Uterus (tissue), 4 donors: ENCODE results near the gene CADM4. TPM values are rescaled to one million over a fixed set of nuclear protein-coding genes. Genes with fewer than 3 reads are reported as not detected.

Source experiments
- DNase-seq, 2 donors: peaks; one replicate each; pipeline ENCODE4 v3.0.0-alpha.2; 2019 to 2020
- H3K27ac ChIP-seq, 2 donors: fragments of 200-600 bp; sonication (generic); 1 replicate in 1 of 2; 2 replicates in 1 of 2; pipeline ENCODE4 v1.5.1; 2016 to 2018
- H3K27me3 ChIP-seq, 2 donors: fragments of 200-600 bp; sonication (generic); one replicate each; pipeline ENCODE4 v1.5.1; 2018 to 2019; ENCODE audit warnings: control low read depth in 1 of 2
- H3K36me3 ChIP-seq, 2 donors: fragments of 200-600 bp; sonication (generic); one replicate each; pipeline ENCODE4 v1.5.1; 2019; ENCODE audit warnings: control low read depth in 1 of 2
- H3K4me1 ChIP-seq, 2 donors: fragments of 200-600 bp; sonication (generic); one replicate each; pipeline ENCODE4 v1.5.1; 2018 to 2019; ENCODE audit warnings: control low read depth in 1 of 2
- H3K4me3 ChIP-seq, 2 donors: fragments of 200-600 bp; sonication (generic); 1 replicate in 1 of 2; 2 replicates in 1 of 2; pipeline ENCODE4 v1.5.1; 2018 to 2019; ENCODE audit warnings: mild to moderate bottlenecking in 1 of 2
- H3K9me3 ChIP-seq, 2 donors: fragments of 200-600 bp; sonication (generic); one replicate each; pipeline ENCODE4 v1.5.1; 2019; ENCODE audit warnings: control low read depth in 1 of 2
- POLR2A ChIP-seq, 2 donors: fragments of 450-650 bp; IDR thresholded peaks; one replicate each; pipeline ENCODE4 v1.6.1; 2016; ENCODE audit warnings: antibody characterized with exemption in 2 of 2, mild to moderate bottlenecking in 1 of 2, moderate library complexity in 1 of 2
- intact Hi-C: fragments of 100-400 bp; cut with DNase I; formaldehyde crosslinking; loops from one replicate; pipeline ENCODE4 v1.15.1; 2023; ENCODE audit warnings: low total_unique reads
- total RNA-seq, 4 donors: library from RNA; depleted of rRNA in 3 of 4; stranded (reverse); fragments of >200 nt in 3 of 4; gene quantifications; one replicate each; pipeline versions ENCODE4 v1.1.0 to v1.2.4, GENCODE V29; 2014 to 2023
- TF ChIP-seq, protein P1 (sequence below), 4 experiments: fragments of 200-600 bp in 2 of 4; fragments of 450-650 bp in 2 of 4; sonication (generic) in 2 of 4; IDR thresholded peaks; one replicate each; pipeline ENCODE4 v1.5.1; 2016 to 2019; ENCODE audit warnings: antibody characterized with exemption in 4 of 4, mild to moderate bottlenecking in 2 of 4, moderate library complexity in 1 of 4
- donor health status: DM: yes; HTN: yes; CAD: no.

CADM4 gene, protein sequence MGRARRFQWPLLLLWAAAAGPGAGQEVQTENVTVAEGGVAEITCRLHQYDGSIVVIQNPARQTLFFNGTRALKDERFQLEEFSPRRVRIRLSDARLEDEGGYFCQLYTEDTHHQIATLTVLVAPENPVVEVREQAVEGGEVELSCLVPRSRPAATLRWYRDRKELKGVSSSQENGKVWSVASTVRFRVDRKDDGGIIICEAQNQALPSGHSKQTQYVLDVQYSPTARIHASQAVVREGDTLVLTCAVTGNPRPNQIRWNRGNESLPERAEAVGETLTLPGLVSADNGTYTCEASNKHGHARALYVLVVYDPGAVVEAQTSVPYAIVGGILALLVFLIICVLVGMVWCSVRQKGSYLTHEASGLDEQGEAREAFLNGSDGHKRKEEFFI
- total RNA-seq = 10 to 100 TPM in 2 of 4 donors, 1 to 10 TPM in 2; 2.1 to 18.6 (median 10.5) TPM

DNA sequence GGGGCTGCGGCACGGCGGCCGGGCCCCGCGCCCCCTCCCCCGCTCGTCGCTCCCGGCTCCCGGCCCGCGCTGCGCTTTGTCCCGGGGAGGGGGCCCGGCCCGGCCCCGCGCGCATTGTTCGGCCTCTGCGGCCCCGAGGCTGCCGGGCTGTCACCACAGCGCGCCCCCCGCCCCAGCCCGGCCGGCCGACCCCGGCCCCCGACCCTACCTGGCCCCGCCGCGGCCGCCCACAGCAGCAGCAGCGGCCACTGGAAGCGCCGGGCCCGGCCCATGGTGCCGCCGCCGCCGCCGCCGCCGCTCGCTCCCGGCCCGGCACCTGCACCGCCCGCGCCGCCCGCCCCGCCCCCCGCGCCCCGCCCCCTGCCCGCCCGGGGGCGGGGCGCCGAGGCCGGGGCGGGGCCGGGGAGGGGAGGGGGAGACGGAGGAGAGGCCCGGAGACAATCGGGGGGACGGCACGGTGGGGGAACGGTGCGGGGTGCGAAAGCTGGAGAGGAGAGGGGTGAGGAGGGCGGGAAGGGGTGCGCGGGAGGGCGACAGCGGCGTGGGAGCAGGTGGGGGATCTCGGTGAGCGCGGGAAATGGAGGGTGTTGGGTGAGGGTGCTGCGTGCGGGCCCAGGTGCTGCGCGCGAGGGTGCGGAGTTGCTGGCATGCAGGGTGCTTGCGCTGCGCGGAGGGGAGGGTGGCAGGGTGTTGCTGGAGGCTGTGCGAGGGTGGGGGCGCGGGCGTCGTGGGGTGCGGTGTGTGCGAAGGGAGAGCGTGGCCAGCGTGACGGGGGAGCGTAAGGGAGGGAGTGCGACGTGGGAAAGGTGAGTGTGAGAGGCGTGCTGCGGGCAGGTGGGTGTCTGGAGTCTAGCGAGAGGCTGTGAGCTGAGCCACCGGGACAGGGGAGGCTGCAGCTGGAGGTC lies at the start of gene CADM4:
Gene CADM4 (minus strand): TSS at position 332 of the 905 bp plus-strand sequence. CDS start 60 bp downstream, at position 272.
- Histone ChIP-seq H3K36me3 (no peaks in the 10 kb centered on the region), H3K27ac (peak within 1 kb of the TSS; percentile 27 to 37), H3K9me3 (no peaks in the 10 kb centered on the region), H3K4me1 (peaks cover 0 to 13% of the 10 kb centered on the region in 2 donors), H3K4me3 (peak within 1 kb of the TSS; percentile 49 to 52), H3K27me3 (no peaks in the 10 kb centered on the region)
- TF ChIP-seq, protein P1, sequence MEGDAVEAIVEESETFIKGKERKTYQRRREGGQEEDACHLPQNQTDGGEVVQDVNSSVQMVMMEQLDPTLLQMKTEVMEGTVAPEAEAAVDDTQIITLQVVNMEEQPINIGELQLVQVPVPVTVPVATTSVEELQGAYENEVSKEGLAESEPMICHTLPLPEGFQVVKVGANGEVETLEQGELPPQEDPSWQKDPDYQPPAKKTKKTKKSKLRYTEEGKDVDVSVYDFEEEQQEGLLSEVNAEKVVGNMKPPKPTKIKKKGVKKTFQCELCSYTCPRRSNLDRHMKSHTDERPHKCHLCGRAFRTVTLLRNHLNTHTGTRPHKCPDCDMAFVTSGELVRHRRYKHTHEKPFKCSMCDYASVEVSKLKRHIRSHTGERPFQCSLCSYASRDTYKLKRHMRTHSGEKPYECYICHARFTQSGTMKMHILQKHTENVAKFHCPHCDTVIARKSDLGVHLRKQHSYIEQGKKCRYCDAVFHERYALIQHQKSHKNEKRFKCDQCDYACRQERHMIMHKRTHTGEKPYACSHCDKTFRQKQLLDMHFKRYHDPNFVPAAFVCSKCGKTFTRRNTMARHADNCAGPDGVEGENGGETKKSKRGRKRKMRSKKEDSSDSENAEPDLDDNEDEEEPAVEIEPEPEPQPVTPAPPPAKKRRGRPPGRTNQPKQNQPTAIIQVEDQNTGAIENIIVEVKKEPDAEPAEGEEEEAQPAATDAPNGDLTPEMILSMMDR (IDR thresholded peaks at IDR 0.05) = no peak
- no peak for TF ChIP-seq POLR2A (IDR thresholded peaks at IDR 0.05)
- DNase-seq = peak; percentile 33 to 36
- intact Hi-C loops = no loop called here

DNA sequence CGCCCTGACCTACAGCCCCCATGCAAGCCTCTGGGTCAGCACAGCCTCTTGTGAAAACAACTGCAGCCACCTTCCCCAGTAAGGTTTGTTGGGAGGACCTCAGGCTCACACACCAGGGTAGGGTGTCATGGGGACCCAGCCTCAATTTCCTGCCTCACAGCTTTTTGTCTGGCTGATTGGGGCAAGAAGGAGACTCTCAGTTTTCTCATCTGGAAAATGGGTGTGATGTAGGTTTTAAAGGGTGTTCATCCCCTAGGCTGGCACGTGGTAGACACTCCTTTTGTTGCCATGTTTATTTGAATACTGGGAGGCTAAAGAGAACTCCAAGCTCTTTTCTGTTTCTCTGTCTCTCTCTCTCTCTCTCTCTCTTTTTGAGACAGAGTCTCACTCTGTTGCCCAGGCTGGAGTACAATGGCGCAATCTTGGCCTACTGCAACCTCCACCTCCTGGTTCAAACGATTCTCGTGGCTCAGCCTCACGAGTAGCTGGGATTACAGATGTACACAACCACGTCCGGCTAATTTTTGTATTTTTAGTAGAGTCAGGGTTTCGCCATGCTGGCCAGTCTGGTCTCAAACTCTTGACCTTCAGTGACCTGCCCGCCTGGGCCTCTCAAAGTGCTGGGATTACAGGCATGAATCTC lies 48.5 kb upstream of the CADM4 start:
- Histone ChIP-seq H3K27ac (no peak overlapping the region), H3K27me3 (no peaks in the 10 kb centered on the region), H3K4me3 (no peak overlapping the region), H3K4me1 (no peaks in the 10 kb centered on the region), H3K9me3 (peaks cover 0 to 9% of the 10 kb centered on the region in 2 donors), H3K36me3 (no peaks in the 10 kb centered on the region)
- intact Hi-C loops = no loop called here
- TF ChIP-seq POLR2A (IDR thresholded peaks at IDR 0.05) = no peak
- TF ChIP-seq, protein P1 (IDR thresholded peaks at IDR 0.05) = no peak
- DNase-seq = no peak

DNA sequence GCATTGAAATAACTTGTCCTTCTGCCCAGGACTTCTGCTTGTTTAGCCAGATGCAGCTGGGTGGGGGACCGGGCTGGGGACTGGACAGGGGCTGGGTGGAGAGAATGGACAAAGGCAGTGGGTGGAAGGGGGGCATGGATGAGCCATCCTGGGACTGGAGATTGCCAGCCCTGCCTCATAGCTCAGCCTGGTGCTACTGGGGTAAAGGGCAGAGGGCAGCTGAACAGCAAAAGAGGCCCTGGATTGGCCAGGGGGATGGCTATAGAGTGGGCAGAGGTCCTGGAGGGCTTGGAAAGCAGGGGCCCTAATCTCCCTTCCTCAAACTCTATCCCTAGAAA lies 48.0 kb upstream of the CADM4 start:
- DNase-seq = no peak
- Histone ChIP-seq H3K9me3 (peaks cover 0 to 9% of the 10 kb centered on the region in 2 donors), H3K27me3 (no peaks in the 10 kb centered on the region), H3K36me3 (no peaks in the 10 kb centered on the region), H3K27ac (no peak overlapping the region), H3K4me3 (no peak overlapping the region), H3K4me1 (no peaks in the 10 kb centered on the region)
- TF ChIP-seq POLR2A (IDR thresholded peaks at IDR 0.05) = no peak
- TF ChIP-seq, protein P1 (IDR thresholded peaks at IDR 0.05) = no peak
- intact Hi-C loops = no loop called here

DNA sequence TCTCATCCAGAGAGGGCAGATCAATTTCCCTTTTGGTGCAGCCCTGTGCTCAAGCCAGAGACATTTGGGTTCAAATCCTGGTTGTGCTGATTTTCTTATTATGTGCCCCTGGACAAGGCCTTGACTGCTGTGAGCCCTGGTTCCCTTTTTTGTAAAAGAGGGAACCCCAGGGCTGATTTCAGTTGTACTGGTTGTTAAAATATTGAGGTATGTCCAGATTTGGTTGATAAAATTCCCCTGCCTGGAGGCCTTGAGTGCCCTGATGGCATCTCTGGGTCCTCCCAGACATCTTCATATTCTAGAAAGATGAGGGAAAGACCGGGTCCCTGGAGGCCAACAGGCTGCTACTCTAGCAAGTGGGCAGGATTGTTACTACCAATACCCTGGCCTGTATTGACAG lies 44.7 kb upstream of the CADM4 start:
- H3K27me3 ChIP-seq = no peaks in the 10 kb centered on the region
- no peaks in the 10 kb centered on the region for H3K36me3 ChIP-seq
- no peak overlapping the region for H3K27ac ChIP-seq
- intact Hi-C loops = no loop called here
- TF ChIP-seq, protein P1 (IDR thresholded peaks at IDR 0.05) = no peak
- no peak for TF ChIP-seq POLR2A (IDR thresholded peaks at IDR 0.05)
- H3K4me3 ChIP-seq = no peak overlapping the region
- no peak for DNase-seq
- no peaks in the 10 kb centered on the region for H3K9me3 ChIP-seq
- no peaks in the 10 kb centered on the region for H3K4me1 ChIP-seq
